Adrenal gland (tissue), 5 donors: ENCODE data around the gene AKT3.
A peak's percentile ranks its signal among the peaks of the same experiment; 100 is the strongest.

Source experiments
- POLR2A ChIP-seq, 2 donors: fragments of 450-650 bp; IDR thresholded peaks; one replicate each; pipeline ENCODE4 v1.6.1; 2017; ENCODE audit warnings: antibody characterized with exemption in 2 of 2, mild to moderate bottlenecking in 2 of 2, moderate library complexity in 1 of 2
- TF ChIP-seq, protein P1 (sequence below), 6 experiments: fragments of 450-650 bp in 4 of 6; fragments of 200-600 bp in 2 of 6; sonication (generic) in 1 of 6; IDR thresholded peaks; 1 replicate in 5 of 6; 2 replicates in 1 of 6; pipeline versions ENCODE4 v1.5.1 to v1.8.0; 2016 to 2021; ENCODE audit warnings: antibody characterized with exemption in 6 of 6, mild to moderate bottlenecking in 2 of 6, moderate library complexity in 1 of 6
- donor health status: DM: no; HTN: no; CAD: no.

GRCh38 chr1:243850452-243851256 lies 611 bp upstream of the AKT3 start:
- TF ChIP-seq, protein P1, sequence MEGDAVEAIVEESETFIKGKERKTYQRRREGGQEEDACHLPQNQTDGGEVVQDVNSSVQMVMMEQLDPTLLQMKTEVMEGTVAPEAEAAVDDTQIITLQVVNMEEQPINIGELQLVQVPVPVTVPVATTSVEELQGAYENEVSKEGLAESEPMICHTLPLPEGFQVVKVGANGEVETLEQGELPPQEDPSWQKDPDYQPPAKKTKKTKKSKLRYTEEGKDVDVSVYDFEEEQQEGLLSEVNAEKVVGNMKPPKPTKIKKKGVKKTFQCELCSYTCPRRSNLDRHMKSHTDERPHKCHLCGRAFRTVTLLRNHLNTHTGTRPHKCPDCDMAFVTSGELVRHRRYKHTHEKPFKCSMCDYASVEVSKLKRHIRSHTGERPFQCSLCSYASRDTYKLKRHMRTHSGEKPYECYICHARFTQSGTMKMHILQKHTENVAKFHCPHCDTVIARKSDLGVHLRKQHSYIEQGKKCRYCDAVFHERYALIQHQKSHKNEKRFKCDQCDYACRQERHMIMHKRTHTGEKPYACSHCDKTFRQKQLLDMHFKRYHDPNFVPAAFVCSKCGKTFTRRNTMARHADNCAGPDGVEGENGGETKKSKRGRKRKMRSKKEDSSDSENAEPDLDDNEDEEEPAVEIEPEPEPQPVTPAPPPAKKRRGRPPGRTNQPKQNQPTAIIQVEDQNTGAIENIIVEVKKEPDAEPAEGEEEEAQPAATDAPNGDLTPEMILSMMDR (IDR thresholded peaks at IDR 0.05): no peak
- TF ChIP-seq POLR2A (IDR thresholded peaks at IDR 0.05): peak in 1 of 2 donors; percentile 58
